Measurements from ENCODE around the gene UFM1. TPM values are rescaled to one million over a fixed set of nuclear protein-coding genes. Genes with fewer than 3 reads are reported as not detected.

The UFM1 gene
- total RNA-seq, 4 donors from 2014 or later = 22.6 to 53.8 (median 38.9) TPM

DNA sequence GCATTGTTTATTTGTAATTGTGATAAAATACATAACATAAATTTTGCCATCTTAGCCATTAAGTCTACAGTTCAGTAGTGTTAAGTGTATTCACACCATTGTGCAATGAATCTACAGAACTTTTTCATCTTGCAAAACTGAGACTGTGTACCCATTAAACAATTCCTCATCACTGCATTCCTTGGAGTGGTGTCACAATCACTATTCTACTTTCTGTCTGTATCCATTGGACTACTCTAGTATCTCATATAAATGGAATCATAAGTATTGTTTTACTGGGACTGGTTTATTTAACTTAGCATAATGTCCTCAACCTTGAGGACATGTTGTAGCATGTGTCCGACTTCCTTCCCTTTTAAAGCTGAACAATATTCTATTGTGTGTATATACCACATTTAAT is 36.8 kb downstream of the UFM1 start:
- TF ChIP-seq POLR2A (IDR thresholded peaks at IDR 0.05) (no peak), CTCF (IDR thresholded peaks at IDR 0.05) (no peak)
- Histone ChIP-seq H3K4me1 (no peaks in the 10 kb centered on the region), H3K36me3 (no peaks in the 10 kb centered on the region), H3K27ac (no peak overlapping the region), H3K27me3 (peaks cover 0 to 5% (median 0%) of the 10 kb centered on the region in 4 donors), H3K9me3 (no peaks in the 10 kb centered on the region), H3K4me3 (no peak overlapping the region)
- 76 to 83% methylated on average over 1 of the region's 1 CpG for WGBS, 2 donors
- intact Hi-C loops (cut with DNase I) = no loop called here
- no peak for DNase-seq

GRCh38 chr13:38391341-38391740 is 41.7 kb downstream of the UFM1 start:
- peaks cover 0 to 8% (median 0%) of the 10 kb centered on the region in 4 donors for H3K27me3 ChIP-seq
- H3K36me3 ChIP-seq = no peaks in the 10 kb centered on the region
- H3K4me3 ChIP-seq = no peak overlapping the region
- no peak for DNase-seq
- intact Hi-C loops (cut with DNase I) = no loop called here
- 89 to 100% methylated on average over 1 to 2 of the region's 2 CpGs for WGBS, 2 donors
- no peaks in the 10 kb centered on the region for H3K9me3 ChIP-seq
- H3K4me1 ChIP-seq = peaks cover 0 to 3% (median 0%) of the 10 kb centered on the region in 3 donors
- TF ChIP-seq POLR2A (IDR thresholded peaks at IDR 0.05) = no peak
- no peak for TF ChIP-seq CTCF (IDR thresholded peaks at IDR 0.05)
- no peak overlapping the region for H3K27ac ChIP-seq

GRCh38 chr13:38394777-38395496 is 45.3 kb downstream of the UFM1 start:
- DNase-seq = no peak
- H3K27ac ChIP-seq = no peak overlapping the region
- intact Hi-C loops (cut with DNase I) = no loop called here
- no peaks in the 10 kb centered on the region for H3K36me3 ChIP-seq
- H3K9me3 ChIP-seq = no peaks in the 10 kb centered on the region
- 21 to 31% methylated on average over 1 of the region's 1 CpG for WGBS, 2 donors
- peaks cover 0 to 8% (median 0%) of the 10 kb centered on the region in 4 donors for H3K27me3 ChIP-seq
- no peak overlapping the region for H3K4me3 ChIP-seq
- TF ChIP-seq CTCF (IDR thresholded peaks at IDR 0.05) (no peak), POLR2A (IDR thresholded peaks at IDR 0.05) (no peak)
- H3K4me1 ChIP-seq = peaks cover 0 to 3% (median 0%) of the 10 kb centered on the region in 3 donors

- H3K36me3 ChIP-seq = no peaks in the 10 kb centered on the region
- intact Hi-C loops (cut with DNase I) = no loop called here
- H3K4me3 ChIP-seq = no peak overlapping the region
- H3K4me1 ChIP-seq = peaks cover 0 to 3% (median 0%) of the 10 kb centered on the region in 3 donors
- WGBS, 2 donors = 38 to 71% methylated on average over 3 of the region's 3 CpGs
- no peak for DNase-seq
- TF ChIP-seq CTCF (IDR thresholded peaks at IDR 0.05) (no peak), POLR2A (IDR thresholded peaks at IDR 0.05) (no peak)
- no peaks in the 10 kb centered on the region for H3K9me3 ChIP-seq
- peaks cover 0 to 8% (median 0%) of the 10 kb centered on the region in 4 donors for H3K27me3 ChIP-seq
- H3K27ac ChIP-seq = no peak overlapping the region
These were observed 45.8 kb downstream of the UFM1 start for GRCh38 chr13:38395497-38395788.

- H3K27me3 ChIP-seq = no peaks in the 10 kb centered on the region
- WGBS, 2 donors = 46 to 49% methylated on average over 5 of the region's 5 CpGs
These were observed 49.3 kb downstream of the UFM1 start for GRCh38 chr13:38398711-38399493.

More at GRCh38 chr13:38398711-38399493, 49.3 kb downstream of the UFM1 start:
- Histone ChIP-seq H3K36me3 (no peaks in the 10 kb centered on the region), H3K27ac (peak overlapping the region in 1 of 4 donors; percentile 24), H3K9me3 (no peaks in the 10 kb centered on the region), H3K4me3 (no peak overlapping the region), H3K4me1 (peaks cover 0 to 3% (median 0%) of the 10 kb centered on the region in 3 donors)
- no peak for DNase-seq
- TF ChIP-seq CTCF (IDR thresholded peaks at IDR 0.05) = no peak
- no peak for TF ChIP-seq POLR2A (IDR thresholded peaks at IDR 0.05)
- intact Hi-C loops (cut with DNase I) = no loop called here

Measured in esophagus squamous epithelium (tissue), 5 donors.